Measurements from ENCODE around the gene PVR.

Gene PVR

DNA sequence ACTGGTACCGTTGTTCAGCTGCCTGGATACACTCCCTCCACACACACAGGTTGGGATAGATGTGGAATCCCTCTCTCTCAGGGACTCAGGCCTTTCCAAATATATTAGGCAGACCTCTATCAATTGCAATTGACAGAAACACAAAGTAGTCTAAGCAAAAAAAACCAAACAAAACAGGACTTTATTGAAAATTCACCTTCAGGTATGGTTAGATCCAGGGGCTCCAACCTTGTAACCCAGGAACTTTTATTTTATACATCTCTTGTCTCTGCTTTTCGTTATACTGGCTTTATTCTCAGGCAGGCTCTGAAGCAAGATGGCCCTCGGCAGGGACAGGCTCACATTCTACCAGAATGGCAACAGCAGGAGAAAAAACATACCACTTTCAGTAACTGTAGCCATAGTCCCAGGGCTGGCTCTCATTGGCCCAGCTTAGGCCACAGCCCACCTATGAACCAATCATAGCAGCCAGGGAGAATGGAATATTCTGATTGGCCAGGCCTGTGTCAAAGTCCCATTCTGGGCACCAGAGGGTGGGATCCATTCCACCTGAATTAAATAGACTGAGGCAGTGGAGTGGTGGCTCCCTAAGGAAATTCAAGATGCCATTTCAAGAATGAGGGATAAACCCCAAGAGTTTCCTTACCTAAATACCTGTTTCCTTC is 14.5 kb downstream of the PVR start:
- Histone ChIP-seq H3K4me1 (ENCODE audit: control insufficient read depth in 1 of 2, insufficient read depth in 1 of 2, low read depth in 1 of 2, low read length in 1 of 2) (peaks cover 0 to 3% of the 10 kb centered on the region in 2 experiments), H3K9me3 (no peaks in the 10 kb centered on the region), H3K27me3 (no peaks in the 10 kb centered on the region), H3K27ac (no peak overlapping the region), H3K4me3 (ENCODE audit: low read depth in 1 of 2, low read length in 1 of 2) (no peak overlapping the region), H3K36me3 (peaks cover 54% of the 10 kb centered on the region)
- TF ChIP-seq, protein P1, sequence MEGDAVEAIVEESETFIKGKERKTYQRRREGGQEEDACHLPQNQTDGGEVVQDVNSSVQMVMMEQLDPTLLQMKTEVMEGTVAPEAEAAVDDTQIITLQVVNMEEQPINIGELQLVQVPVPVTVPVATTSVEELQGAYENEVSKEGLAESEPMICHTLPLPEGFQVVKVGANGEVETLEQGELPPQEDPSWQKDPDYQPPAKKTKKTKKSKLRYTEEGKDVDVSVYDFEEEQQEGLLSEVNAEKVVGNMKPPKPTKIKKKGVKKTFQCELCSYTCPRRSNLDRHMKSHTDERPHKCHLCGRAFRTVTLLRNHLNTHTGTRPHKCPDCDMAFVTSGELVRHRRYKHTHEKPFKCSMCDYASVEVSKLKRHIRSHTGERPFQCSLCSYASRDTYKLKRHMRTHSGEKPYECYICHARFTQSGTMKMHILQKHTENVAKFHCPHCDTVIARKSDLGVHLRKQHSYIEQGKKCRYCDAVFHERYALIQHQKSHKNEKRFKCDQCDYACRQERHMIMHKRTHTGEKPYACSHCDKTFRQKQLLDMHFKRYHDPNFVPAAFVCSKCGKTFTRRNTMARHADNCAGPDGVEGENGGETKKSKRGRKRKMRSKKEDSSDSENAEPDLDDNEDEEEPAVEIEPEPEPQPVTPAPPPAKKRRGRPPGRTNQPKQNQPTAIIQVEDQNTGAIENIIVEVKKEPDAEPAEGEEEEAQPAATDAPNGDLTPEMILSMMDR (IDR thresholded peaks at IDR 0.05), result no peak

DNA sequence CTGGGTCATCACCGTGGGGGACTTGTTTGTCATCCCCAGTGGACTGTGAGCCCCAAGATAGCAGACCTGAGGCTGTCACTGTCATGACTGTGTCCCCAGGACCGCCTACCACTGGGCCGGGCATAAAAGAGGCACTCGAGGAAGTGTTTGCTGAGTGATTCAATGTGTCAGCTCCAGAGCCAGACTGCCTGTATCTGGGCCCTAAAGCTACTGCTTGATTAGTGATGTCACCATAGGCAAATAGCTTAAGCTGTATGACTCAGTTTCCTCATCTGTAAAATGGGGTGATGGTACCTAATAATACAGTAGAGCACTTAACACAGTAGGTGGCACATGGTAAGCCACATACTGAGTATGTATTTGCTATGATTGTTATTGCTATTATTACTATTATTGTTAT is 16.4 kb downstream of the PVR start:
- H3K4me1 ChIP-seq (ENCODE audit: control insufficient read depth in 1 of 2, insufficient read depth in 1 of 2, low read depth in 1 of 2, low read length in 1 of 2), result no peaks in the 10 kb centered on the region
- no peak overlapping the region for H3K4me3 ChIP-seq (ENCODE audit: low read depth in 1 of 2, low read length in 1 of 2)
- peaks cover 55% of the 10 kb centered on the region for H3K36me3 ChIP-seq
- no peaks in the 10 kb centered on the region for H3K9me3 ChIP-seq
- TF ChIP-seq, protein P1 (IDR thresholded peaks at IDR 0.05), result no peak
- no peaks in the 10 kb centered on the region for H3K27me3 ChIP-seq
- no peak overlapping the region for H3K27ac ChIP-seq

DNA sequence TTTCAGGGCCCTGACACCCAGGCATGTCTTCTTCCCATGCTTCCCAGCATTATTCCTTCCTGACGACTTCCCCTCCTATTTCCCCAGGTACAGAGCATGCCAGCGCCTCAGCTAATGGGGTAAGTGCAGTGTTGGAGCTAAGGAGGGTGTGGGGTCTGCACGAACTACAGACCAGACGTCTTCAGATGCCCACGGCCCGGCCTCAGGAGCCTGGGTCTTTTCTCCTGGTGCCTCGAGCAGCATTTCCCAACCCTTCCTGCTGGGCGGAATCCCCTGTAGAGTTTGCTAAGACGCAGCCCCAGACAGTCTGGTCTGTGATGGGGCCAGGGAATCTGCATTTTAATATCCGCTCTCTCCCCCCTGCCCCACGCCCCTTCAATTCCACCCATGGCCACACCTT is 17.5 kb downstream of the PVR start:
- H3K4me1 ChIP-seq (ENCODE audit: control insufficient read depth in 1 of 2, insufficient read depth in 1 of 2, low read depth in 1 of 2, low read length in 1 of 2), result no peaks in the 10 kb centered on the region
- H3K4me3 ChIP-seq (ENCODE audit: low read depth in 1 of 2, low read length in 1 of 2), result no peak overlapping the region
- no peaks in the 10 kb centered on the region for H3K9me3 ChIP-seq
- TF ChIP-seq, protein P1 (IDR thresholded peaks at IDR 0.05), result no peak
- H3K27ac ChIP-seq, result no peak overlapping the region
- peaks cover 52% of the 10 kb centered on the region for H3K36me3 ChIP-seq
- H3K27me3 ChIP-seq, result no peaks in the 10 kb centered on the region

DNA sequence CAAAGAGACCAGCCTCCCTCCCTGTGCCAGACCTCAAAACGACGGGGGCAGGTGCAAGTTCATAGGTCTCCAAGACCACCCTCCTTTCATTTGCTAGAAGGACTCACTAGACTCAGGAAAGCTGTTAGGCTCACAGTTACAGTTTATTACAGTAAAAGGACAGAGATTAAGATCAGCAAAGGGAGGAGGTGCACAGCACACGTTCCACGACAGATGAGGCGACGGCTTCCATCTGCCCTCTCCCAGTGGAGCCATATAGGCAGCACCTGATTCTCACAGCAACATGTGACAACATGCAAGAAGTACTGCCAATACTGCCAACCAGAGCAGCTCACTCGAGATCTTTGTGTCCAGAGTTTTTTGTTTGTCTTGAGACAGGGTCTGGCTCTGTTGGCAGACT is 18.2 kb downstream of the PVR start:
- H3K27me3 ChIP-seq, result no peaks in the 10 kb centered on the region
- H3K4me3 ChIP-seq (ENCODE audit: low read depth in 1 of 2, low read length in 1 of 2), result no peak overlapping the region
- H3K4me1 ChIP-seq (ENCODE audit: control insufficient read depth in 1 of 2, insufficient read depth in 1 of 2, low read depth in 1 of 2, low read length in 1 of 2), result no peaks in the 10 kb centered on the region

DNA sequence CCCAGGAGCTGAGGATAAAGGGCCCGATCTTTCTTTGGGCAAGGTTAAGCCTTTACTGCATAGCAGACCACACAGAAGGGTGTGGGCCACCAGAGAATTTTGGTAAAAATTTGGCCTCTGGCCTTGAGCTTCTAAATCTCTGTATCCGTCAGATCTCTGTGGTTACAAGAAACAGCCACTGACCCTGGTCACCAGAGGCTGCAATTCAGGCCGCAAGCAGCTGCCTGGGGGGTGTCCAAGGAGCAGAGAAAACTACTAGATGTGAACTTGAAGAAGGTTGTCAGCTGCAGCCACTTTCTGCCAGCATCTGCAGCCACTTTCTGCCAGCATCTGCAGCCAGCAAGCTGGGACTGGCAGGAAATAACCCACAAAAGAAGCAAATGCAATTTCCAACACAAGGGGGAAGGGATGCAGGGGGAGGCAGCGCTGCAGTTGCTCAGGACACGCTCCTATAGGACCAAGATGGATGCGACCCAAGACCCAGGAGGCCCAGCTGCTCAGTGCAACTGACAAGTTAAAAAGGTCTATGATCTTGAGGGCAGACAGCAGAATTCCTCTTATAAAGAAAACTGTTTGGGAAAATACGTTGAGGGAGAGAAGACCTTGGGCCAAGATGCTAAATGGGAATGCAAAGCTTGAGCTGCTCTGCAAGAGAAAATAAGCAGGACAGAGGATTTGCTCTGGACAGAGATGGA is 19.1 kb downstream of the PVR start:
- no peaks in the 10 kb centered on the region for H3K4me1 ChIP-seq (ENCODE audit: control insufficient read depth in 1 of 2, insufficient read depth in 1 of 2, low read depth in 1 of 2, low read length in 1 of 2)
- H3K36me3 ChIP-seq, result peaks cover 48% of the 10 kb centered on the region
- H3K27ac ChIP-seq, result no peak overlapping the region
- no peaks in the 10 kb centered on the region for H3K9me3 ChIP-seq
- TF ChIP-seq, protein P1 (IDR thresholded peaks at IDR 0.05), result no peak
- no peaks in the 10 kb centered on the region for H3K27me3 ChIP-seq
- no peak overlapping the region for H3K4me3 ChIP-seq (ENCODE audit: low read depth in 1 of 2, low read length in 1 of 2)

More for the DNA sequence above, 18.2 kb downstream of the PVR start:
- H3K9me3 ChIP-seq, result no peaks in the 10 kb centered on the region
- H3K36me3 ChIP-seq, result peaks cover 48% of the 10 kb centered on the region
- TF ChIP-seq, protein P1 (IDR thresholded peaks at IDR 0.05), result no peak
- no peak overlapping the region for H3K27ac ChIP-seq
